Astrocyte (in vitro differentiated cells and primary cell): ENCODE results near the gene NAV3. TPM values are rescaled to one million over a fixed set of nuclear protein-coding genes. Genes with fewer than 3 reads are reported as not detected.
A peak's percentile ranks its signal among the peaks of the same experiment; 100 is the strongest.

Experiments
- DNase-seq: peaks from one replicate; pipeline ENCODE4 v3.0.0-alpha.2; 2010; ENCODE audit warnings: low read depth
- FAIRE-seq: peaks from 2 replicates; lab custom pipeline; 2011; peaks lifted over from hg19 to GRCh38; lab: Jason Lieb, UNC
- H2AFZ ChIP-seq: 2 replicates; pipeline ENCODE4 v1.6.0; 2012; ENCODE audit warnings: low read depth, low read length, inconsistent platforms
- H3K27ac ChIP-seq: 2 replicates; pipeline ENCODE4 v1.5.1; 2011; ENCODE audit warnings: low read depth, low read length, inconsistent platforms
- H3K27me3 ChIP-seq: 2 replicates; pipeline ENCODE4 v1.6.0; 2011; ENCODE audit warnings: low read length, inconsistent platforms; ENCODE audit not compliant: insufficient read depth
- H3K36me3 ChIP-seq: 2 replicates; pipeline ENCODE4 v1.5.1; 2011; ENCODE audit warnings: low read length, inconsistent platforms; ENCODE audit not compliant: insufficient read depth
- H3K4me1 ChIP-seq: 2 replicates; pipeline ENCODE4 v1.5.1; 2011; ENCODE audit warnings: low read length, inconsistent platforms; ENCODE audit not compliant: insufficient read depth
- H3K4me2 ChIP-seq: 2 replicates; pipeline ENCODE4 v1.6.0; 2012; ENCODE audit warnings: low read length, inconsistent platforms
- H3K4me3 ChIP-seq: 2 replicates; pipeline ENCODE4 v1.5.1; 2011; ENCODE audit warnings: low read depth, mild to moderate bottlenecking, low read length, inconsistent platforms; ENCODE audit not compliant: insufficient read depth
- H3K79me2 ChIP-seq: 2 replicates; pipeline ENCODE4 v1.6.0; 2012; ENCODE audit warnings: mild to moderate bottlenecking, low read length, inconsistent platforms; ENCODE audit not compliant: insufficient read depth
- H3K9ac ChIP-seq: 2 replicates; pipeline ENCODE4 v1.6.0; 2012; ENCODE audit warnings: mild to moderate bottlenecking, low read length, inconsistent platforms
- H3K9me3 ChIP-seq: 2 replicates; pipeline ENCODE4 v1.5.1; 2012; ENCODE audit warnings: low read depth, mild to moderate bottlenecking, low read length, inconsistent platforms; ENCODE audit not compliant: insufficient read depth
- H4K20me1 ChIP-seq: 2 replicates; pipeline ENCODE4 v1.6.0; 2012; ENCODE audit warnings: low read length, inconsistent platforms; ENCODE audit not compliant: insufficient read depth
- H3K27ac Mint-ChIP-seq: one replicate; pipeline ENCODE4 v1.8.0; 2021; ENCODE audit warnings: mild to moderate bottlenecking, mixed read lengths; ENCODE audit not compliant: unreplicated experiment
- H3K27me3 Mint-ChIP-seq: one replicate; pipeline ENCODE4 v1.8.0; 2021; ENCODE audit warnings: low read depth, mixed read lengths; ENCODE audit not compliant: unreplicated experiment
- H3K36me3 Mint-ChIP-seq: one replicate; pipeline ENCODE4 v1.8.0; 2021; ENCODE audit warnings: low read depth, mixed read lengths; ENCODE audit not compliant: unreplicated experiment
- H3K4me1 Mint-ChIP-seq: one replicate; pipeline ENCODE4 v1.8.0; 2021; ENCODE audit warnings: low read depth, mixed read lengths; ENCODE audit not compliant: unreplicated experiment
- H3K4me3 Mint-ChIP-seq: one replicate; pipeline ENCODE4 v1.8.0; 2021; ENCODE audit warnings: mild to moderate bottlenecking, moderate library complexity, mixed read lengths; ENCODE audit not compliant: unreplicated experiment
- H3K9me3 Mint-ChIP-seq: one replicate; pipeline ENCODE4 v1.8.0; 2021; ENCODE audit warnings: mild to moderate bottlenecking, mixed read lengths; ENCODE audit not compliant: unreplicated experiment
- EZH2 ChIP-seq: IDR thresholded peaks from 2 replicates; pipeline ENCODE4 v1.6.1; 2012; ENCODE audit warnings: mild to moderate bottlenecking, low read length, inconsistent platforms; ENCODE audit not compliant: insufficient read depth
- total RNA-seq: library from RNA; stranded (reverse); gene quantifications from 2 replicates; pipeline ENCODE4 v1.2.1, GENCODE V29; 2021
- TF ChIP-seq, protein P1 (sequence below): IDR thresholded peaks from 2 replicates; pipeline ENCODE4 v1.5.1; 2011; ENCODE audit warnings: low read depth, mild to moderate bottlenecking, inconsistent platforms, low read length, moderate library complexity; ENCODE audit not compliant: insufficient read depth

NAV3 gene
- total RNA-seq, 1 donor from 2014 or later: 24.1 TPM

GRCh38 chr12:78145398-78145797 is 314.7 kb downstream of the NAV3 start:
- no peaks in the 10 kb centered on the region for H3K9me3 ChIP-seq
- H2AFZ ChIP-seq: no peak overlapping the region
- TF ChIP-seq EZH2: no peak
- TF ChIP-seq, protein P1, sequence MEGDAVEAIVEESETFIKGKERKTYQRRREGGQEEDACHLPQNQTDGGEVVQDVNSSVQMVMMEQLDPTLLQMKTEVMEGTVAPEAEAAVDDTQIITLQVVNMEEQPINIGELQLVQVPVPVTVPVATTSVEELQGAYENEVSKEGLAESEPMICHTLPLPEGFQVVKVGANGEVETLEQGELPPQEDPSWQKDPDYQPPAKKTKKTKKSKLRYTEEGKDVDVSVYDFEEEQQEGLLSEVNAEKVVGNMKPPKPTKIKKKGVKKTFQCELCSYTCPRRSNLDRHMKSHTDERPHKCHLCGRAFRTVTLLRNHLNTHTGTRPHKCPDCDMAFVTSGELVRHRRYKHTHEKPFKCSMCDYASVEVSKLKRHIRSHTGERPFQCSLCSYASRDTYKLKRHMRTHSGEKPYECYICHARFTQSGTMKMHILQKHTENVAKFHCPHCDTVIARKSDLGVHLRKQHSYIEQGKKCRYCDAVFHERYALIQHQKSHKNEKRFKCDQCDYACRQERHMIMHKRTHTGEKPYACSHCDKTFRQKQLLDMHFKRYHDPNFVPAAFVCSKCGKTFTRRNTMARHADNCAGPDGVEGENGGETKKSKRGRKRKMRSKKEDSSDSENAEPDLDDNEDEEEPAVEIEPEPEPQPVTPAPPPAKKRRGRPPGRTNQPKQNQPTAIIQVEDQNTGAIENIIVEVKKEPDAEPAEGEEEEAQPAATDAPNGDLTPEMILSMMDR: no peak
- Mint-ChIP-seq H3K9me3 (no peaks in the 10 kb centered on the region), H3K4me1 (peaks cover 5% of the 10 kb centered on the region), H3K36me3 (peaks cover 1% of the 10 kb centered on the region), H3K27me3 (no peaks in the 10 kb centered on the region), H3K4me3 (no peak overlapping the region), H3K27ac (no peak overlapping the region)
- no peak overlapping the region for H3K27ac ChIP-seq
- no peaks in the 10 kb centered on the region for H4K20me1 ChIP-seq
- H3K36me3 ChIP-seq: peaks cover 4% of the 10 kb centered on the region
- no peak for FAIRE-seq
- no peak overlapping the region for H3K4me3 ChIP-seq
- H3K4me2 ChIP-seq: no peak overlapping the region
- no peak overlapping the region for H3K9ac ChIP-seq
- DNase-seq: no peak
- no peaks in the 10 kb centered on the region for H3K27me3 ChIP-seq
- H3K4me1 ChIP-seq: no peaks in the 10 kb centered on the region
- H3K79me2 ChIP-seq: no peaks in the 10 kb centered on the region

- H3K4me2 ChIP-seq: no peak overlapping the region
- no peak overlapping the region for H3K9ac ChIP-seq
- no peaks in the 10 kb centered on the region for H3K27me3 ChIP-seq
- Mint-ChIP-seq H3K27ac (no peak overlapping the region), H3K9me3 (no peaks in the 10 kb centered on the region), H3K4me3 (no peak overlapping the region), H3K4me1 (peaks cover 5% of the 10 kb centered on the region), H3K27me3 (no peaks in the 10 kb centered on the region), H3K36me3 (no peaks in the 10 kb centered on the region)
- H2AFZ ChIP-seq: no peak overlapping the region
- TF ChIP-seq EZH2: no peak
- TF ChIP-seq, protein P1: peak; percentile 74
- H3K4me3 ChIP-seq: no peak overlapping the region
- DNase-seq (peak; percentile 26), FAIRE-seq (no peak)
- no peaks in the 10 kb centered on the region for H3K79me2 ChIP-seq
- no peak overlapping the region for H3K27ac ChIP-seq
- H3K36me3 ChIP-seq: peaks cover 4% of the 10 kb centered on the region
- no peaks in the 10 kb centered on the region for H3K4me1 ChIP-seq
- H3K9me3 ChIP-seq: no peaks in the 10 kb centered on the region
- H4K20me1 ChIP-seq: no peaks in the 10 kb centered on the region
Measured at GRCh38 chr12:78146365-78146772, 315.7 kb downstream of the NAV3 start.

DNA sequence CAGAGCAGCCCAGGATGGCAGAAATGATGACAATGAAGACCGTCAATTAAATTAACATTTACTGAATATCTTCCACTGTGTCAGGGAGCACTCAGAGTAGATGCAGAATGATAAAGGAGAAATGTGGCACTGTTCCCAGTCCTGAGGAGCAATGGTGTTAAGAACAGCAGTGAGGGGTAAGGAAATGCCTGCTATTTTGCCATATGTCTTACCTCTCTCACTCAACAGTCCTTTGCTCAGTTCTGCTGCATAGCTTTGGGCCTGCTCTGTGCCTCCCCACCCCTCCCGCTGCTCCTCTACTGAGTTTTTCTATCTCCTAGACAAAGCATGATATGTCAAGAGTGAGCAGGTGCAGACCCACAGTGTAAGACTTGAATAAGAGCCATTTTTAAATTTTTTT is 318.8 kb downstream of the NAV3 start:
- H3K4me1 Mint-ChIP-seq: peaks cover 5% of the 10 kb centered on the region
- Histone ChIP-seq H3K27ac (no peak overlapping the region), H3K4me1 (no peaks in the 10 kb centered on the region), H4K20me1 (no peaks in the 10 kb centered on the region), H3K9ac (no peak overlapping the region), H2AFZ (no peak overlapping the region), H3K27me3 (no peaks in the 10 kb centered on the region), H3K4me2 (no peak overlapping the region), H3K4me3 (no peak overlapping the region), H3K9me3 (no peaks in the 10 kb centered on the region), H3K36me3 (peaks cover 4% of the 10 kb centered on the region), H3K79me2 (no peaks in the 10 kb centered on the region)
- no peak for DNase-seq
- no peak overlapping the region for H3K27ac Mint-ChIP-seq
- FAIRE-seq: no peak
- TF ChIP-seq, protein P1: no peak
- TF ChIP-seq EZH2: no peak
- no peak overlapping the region for H3K4me3 Mint-ChIP-seq
- no peaks in the 10 kb centered on the region for H3K9me3 Mint-ChIP-seq
- no peaks in the 10 kb centered on the region for H3K27me3 Mint-ChIP-seq
- no peaks in the 10 kb centered on the region for H3K36me3 Mint-ChIP-seq
